Endothelial cell of umbilical vein (primary cell): ENCODE measurements around the gene FAM131C. TPM values are rescaled to one million over a fixed set of nuclear protein-coding genes. Genes with fewer than 3 reads are reported as not detected.

Experiments used
- BruUV-seq: library from RNA; stranded (reverse); fragments of 400-500 nt; replicated peaks from 2 replicates; lab custom pipeline; 2021; lab: Mats Ljungman, UMichigan
- CTCF ChIA-PET: fragments of 300-600, 350-600 bp; sonication (Branson Sonifier 250); formaldehyde crosslinking; loops from one replicate; lab custom pipeline; 2021; ENCODE audit warnings: antibody characterized with exemption, inconsistent platforms; lab: Charles Lee
- POLR2A ChIA-PET: fragments of 300-600, 350-600 bp; sonication (Branson Sonifier 250); formaldehyde crosslinking; loops from one replicate; lab custom pipeline; 2021; ENCODE audit warnings: antibody characterized with exemption, inconsistent platforms; lab: Charles Lee
- DNase-seq: peaks from one replicate; pipeline ENCODE4 v3.0.0-alpha.2; 2011; ENCODE audit warnings: low read depth, low spot score
- FAIRE-seq: peaks from 2 replicates; lab custom pipeline; 2011; peaks lifted over from hg19 to GRCh38; lab: Jason Lieb, UNC
- H2AFZ ChIP-seq: 2 replicates; pipeline ENCODE4 v1.6.0; 2012; ENCODE audit warnings: low read depth, low read length, control low read depth, inconsistent platforms
- H3K27ac ChIP-seq: 2 replicates; pipeline ENCODE4 v1.5.1; 2011; ENCODE audit warnings: low read depth, mild to moderate bottlenecking, control low read depth, low read length, moderate library complexity; ENCODE audit not compliant: insufficient read depth
- H3K27me3 ChIP-seq, 2 experiments: 2 replicates each; pipeline versions ENCODE4 v1.6.0 to v1.6.1; 2011; ENCODE audit warnings: low read length in 2 of 2, mixed read lengths in 1 of 2; ENCODE audit not compliant: control insufficient read depth in 2 of 2, insufficient read depth in 2 of 2
- H3K36me3 ChIP-seq, 2 experiments: 2 replicates in 1 of 2; 3 replicates in 1 of 2; pipeline ENCODE4 v1.5.1; 2011; ENCODE audit warnings: low read length in 2 of 2, mild to moderate bottlenecking in 1 of 2, moderate library complexity in 1 of 2; ENCODE audit not compliant: control insufficient read depth in 2 of 2, insufficient read depth in 2 of 2; ENCODE audit errors: extremely low read depth in 1 of 2
- H3K4me1 ChIP-seq: 3 replicates; pipeline ENCODE4 v1.5.1; 2011; ENCODE audit warnings: mild to moderate bottlenecking, low read length; ENCODE audit not compliant: control insufficient read depth, insufficient read depth; ENCODE audit errors: extremely low read depth
- H3K4me2 ChIP-seq: 2 replicates; pipeline ENCODE4 v1.6.1; 2011; ENCODE audit warnings: low read length, control low read depth, mixed read lengths; ENCODE audit not compliant: insufficient read depth
- H3K4me3 ChIP-seq, 3 experiments: fragments of 200-600 bp in 1 of 3; sonication (generic), shearing (Covaris generic) in 1 of 3; replicated peaks in 1 of 3; 2 replicates each; pipeline ENCODE4 v1.5.1; 2011 to 2016; ENCODE audit warnings: control low read depth in 3 of 3, low read length in 3 of 3, mild to moderate bottlenecking in 2 of 3, inconsistent platforms in 1 of 3, low read depth in 1 of 3, moderate library complexity in 1 of 3; ENCODE audit not compliant: insufficient read depth in 1 of 3
- H3K79me2 ChIP-seq: 2 replicates; pipeline ENCODE4 v1.6.0; 2012; ENCODE audit warnings: low read length, inconsistent platforms; ENCODE audit not compliant: control insufficient read depth, insufficient read depth
- H3K9ac ChIP-seq: replicated peaks from 2 replicates; pipeline ENCODE3; 2011; ENCODE audit warnings: low read length, control low read depth; ENCODE audit not compliant: insufficient read depth; ENCODE audit errors: extremely low read depth
- H3K9me1 ChIP-seq: replicated peaks from 3 replicates; pipeline ENCODE4 v1.6.0; 2011; ENCODE audit warnings: mild to moderate bottlenecking, low read length; ENCODE audit not compliant: control insufficient read depth, insufficient read depth; ENCODE audit errors: extremely low read depth
- H3K9me3 ChIP-seq: replicated peaks from 2 replicates; pipeline ENCODE4 v1.5.1; 2012; ENCODE audit warnings: low read length, inconsistent platforms; ENCODE audit not compliant: control insufficient read depth, insufficient read depth
- H4K20me1 ChIP-seq: replicated peaks from 2 replicates; pipeline ENCODE3; 2011; ENCODE audit warnings: mild to moderate bottlenecking, low read length; ENCODE audit not compliant: control insufficient read depth, insufficient read depth; ENCODE audit errors: extremely low read depth
- EZH2 ChIP-seq: IDR thresholded peaks from 2 replicates; pipeline ENCODE4 v1.6.1; 2012; ENCODE audit warnings: borderline replicate concordance, low read depth, mild to moderate bottlenecking, moderate library complexity, low read length, inconsistent platforms; ENCODE audit not compliant: severe bottlenecking
- GATA2 ChIP-seq: IDR thresholded peaks from 2 replicates; pipeline ENCODE4 v1.7.0; 2011; ENCODE audit warnings: low read depth, mild to moderate bottlenecking, moderate library complexity, mixed read lengths, low read length; ENCODE audit not compliant: insufficient read length, insufficient read depth
- JUN ChIP-seq: IDR thresholded peaks from 2 replicates; pipeline ENCODE4 v1.6.1; 2011; ENCODE audit warnings: borderline replicate concordance, low read depth; ENCODE audit not compliant: insufficient read length, insufficient read depth
- MYC ChIP-seq: IDR thresholded peaks from one replicate; pipeline ENCODE4 v1.6.1; 2011; ENCODE audit warnings: mild to moderate bottlenecking, low read depth, low read length
- POLR2A ChIP-seq: IDR thresholded peaks from 2 replicates; pipeline ENCODE4 v1.6.1; 2012; ENCODE audit warnings: low read depth, mild to moderate bottlenecking, control low read depth, low read length
- POLR2AphosphoS5 ChIP-seq: IDR thresholded peaks from 2 replicates; pipeline ENCODE4 v1.6.1; 2012; ENCODE audit warnings: low read depth, mild to moderate bottlenecking, control low read depth, low read length, moderate library complexity; ENCODE audit not compliant: insufficient read depth
- dilution Hi-C: fragments of 300-500 bp; cut with MboI; formaldehyde crosslinking; loops from one replicate; pipeline ENCODE4 v1.15.0; 2019; ENCODE audit warnings: low sequenced_read_pairs; ENCODE audit not compliant: extremely low pct_ligation_motif_present
- intact Hi-C: fragments of 100-400 bp; cut with micrococcal nuclease; formaldehyde crosslinking; loops from one replicate; pipeline ENCODE4 v1.10.0; 2022
- polyA plus RNA-seq, 4 experiments: library from polyadenylated mRNA; depleted of rRNA in 3 of 4; stranded (reverse) in 3 of 4; unstranded in 1 of 4; fragments of >200 nt; gene quantifications; 2 replicates each; pipeline versions ENCODE4 v1.2.1 to v1.2.3, GENCODE V29; 2011 to 2012; ENCODE audit warnings: missing spikeins in 1 of 4
- total RNA-seq: library from RNA; stranded (reverse); gene quantifications from 2 replicates; pipeline ENCODE4 v1.2.3, GENCODE V29; 2021
- TF ChIP-seq, protein P1 (sequence below), 2 donors: IDR thresholded peaks; 1 replicate in 1 of 2; 2 replicates in 1 of 2; pipeline ENCODE4 v1.5.1; 2011; ENCODE audit warnings: low read length in 2 of 2, mild to moderate bottlenecking in 2 of 2, moderate library complexity in 2 of 2, control low read depth in 1 of 2, inconsistent platforms in 1 of 2, low read depth in 1 of 2; ENCODE audit not compliant: insufficient read depth in 1 of 2; ENCODE audit errors: extremely low read depth in 1 of 2
- TF ChIP-seq, protein P2 (sequence below): IDR thresholded peaks from 2 replicates; pipeline ENCODE4 v1.6.1; 2011; ENCODE audit not compliant: insufficient read depth, insufficient read length

The FAM131C gene
- total and polyA plus RNA-seq, 2 donors (not counting 3 experiments of a cell fraction or from before 2014, with no cell fraction given) = 0.23 TPM; not detected in 1

DNA sequence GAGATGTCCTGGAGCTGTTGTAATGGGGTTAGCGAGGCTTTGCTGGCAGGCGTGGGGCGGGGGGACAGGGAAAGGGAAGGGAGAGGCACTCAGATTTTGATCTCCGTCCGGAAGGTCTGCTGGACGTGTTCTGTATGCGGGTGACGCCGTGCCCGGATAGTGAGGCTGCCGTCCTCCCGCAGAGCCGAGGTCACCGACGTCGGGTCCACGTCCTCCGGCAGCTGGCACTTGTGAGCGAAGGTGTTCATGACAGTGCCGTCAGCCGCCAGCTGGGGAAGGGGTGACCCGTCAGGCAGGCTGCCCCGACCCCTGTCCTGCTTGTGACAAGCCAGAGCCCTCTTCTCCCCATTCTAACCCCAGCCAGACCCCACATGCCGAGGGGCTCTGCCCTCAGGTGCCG is 58.0 kb downstream of the FAM131C start:
- TF ChIP-seq MYC = no peak
- TF ChIP-seq POLR2A = no peak
- TF ChIP-seq JUN = no peak
- TF ChIP-seq, protein P1, sequence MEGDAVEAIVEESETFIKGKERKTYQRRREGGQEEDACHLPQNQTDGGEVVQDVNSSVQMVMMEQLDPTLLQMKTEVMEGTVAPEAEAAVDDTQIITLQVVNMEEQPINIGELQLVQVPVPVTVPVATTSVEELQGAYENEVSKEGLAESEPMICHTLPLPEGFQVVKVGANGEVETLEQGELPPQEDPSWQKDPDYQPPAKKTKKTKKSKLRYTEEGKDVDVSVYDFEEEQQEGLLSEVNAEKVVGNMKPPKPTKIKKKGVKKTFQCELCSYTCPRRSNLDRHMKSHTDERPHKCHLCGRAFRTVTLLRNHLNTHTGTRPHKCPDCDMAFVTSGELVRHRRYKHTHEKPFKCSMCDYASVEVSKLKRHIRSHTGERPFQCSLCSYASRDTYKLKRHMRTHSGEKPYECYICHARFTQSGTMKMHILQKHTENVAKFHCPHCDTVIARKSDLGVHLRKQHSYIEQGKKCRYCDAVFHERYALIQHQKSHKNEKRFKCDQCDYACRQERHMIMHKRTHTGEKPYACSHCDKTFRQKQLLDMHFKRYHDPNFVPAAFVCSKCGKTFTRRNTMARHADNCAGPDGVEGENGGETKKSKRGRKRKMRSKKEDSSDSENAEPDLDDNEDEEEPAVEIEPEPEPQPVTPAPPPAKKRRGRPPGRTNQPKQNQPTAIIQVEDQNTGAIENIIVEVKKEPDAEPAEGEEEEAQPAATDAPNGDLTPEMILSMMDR (IDR thresholded peaks at IDR 0.05; ENCODE audit: extremely low read depth in 1 of 2, insufficient read depth in 1 of 2, low read depth in 1 of 2, low read length in 2 of 2) = no peak
- TF ChIP-seq, protein P2, sequence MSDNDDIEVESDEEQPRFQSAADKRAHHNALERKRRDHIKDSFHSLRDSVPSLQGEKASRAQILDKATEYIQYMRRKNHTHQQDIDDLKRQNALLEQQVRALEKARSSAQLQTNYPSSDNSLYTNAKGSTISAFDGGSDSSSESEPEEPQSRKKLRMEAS = no peak
- TF ChIP-seq EZH2 = no peak
- no peak for TF ChIP-seq POLR2AphosphoS5
- no peak for TF ChIP-seq GATA2
- DNase-seq (no peak), FAIRE-seq (no peak)
- Histone ChIP-seq H3K9me3 (no peaks in the 10 kb centered on the region), H4K20me1 (no peaks in the 10 kb centered on the region), H3K27ac (no peak overlapping the region), H3K4me2 (no peak overlapping the region), H3K36me3 (no peaks in the 10 kb centered on the region), H3K4me3 (no peak overlapping the region), H3K9me1 (no peaks in the 10 kb centered on the region), H3K79me2 (no peaks in the 10 kb centered on the region), H2AFZ (no peak overlapping the region), H3K4me1 (peaks cover 4% of the 10 kb centered on the region), H3K9ac (no peak overlapping the region), H3K27me3 (no peaks in the 10 kb centered on the region)
- CTCF ChIA-PET = no interaction called here
- BruUV-seq = no TSS peak
- dilution Hi-C loops (no loop called here), intact Hi-C loops (no loop called here)
- POLR2A ChIA-PET = no interaction called here
